ENCODE results near the gene FMOD. TPM values are rescaled to one million over a fixed set of nuclear protein-coding genes. Genes with fewer than 3 reads are reported as not detected.

Gene FMOD
- polyA plus RNA-seq, 2 donors = 1.7 to 4.4 TPM

- H3K36me3 ChIP-seq (ENCODE audit: control insufficient read depth in 2 of 2, insufficient read depth in 2 of 2, low read length in 1 of 2) = no peaks in the 10 kb centered on the region
- H3K27ac ChIP-seq (ENCODE audit: low read depth in 2 of 2, low read length in 1 of 2) = no peak overlapping the region
- no peaks in the 10 kb centered on the region for H3K9me3 ChIP-seq (ENCODE audit: control insufficient read depth in 2 of 2, insufficient read depth in 1 of 2, low read depth in 1 of 2, low read length in 1 of 2)
- 59 to 83% methylated on average over 7 of the region's 7 CpGs for WGBS, 2 donors
- no peak overlapping the region for H3K4me3 ChIP-seq (ENCODE audit: low read depth in 1 of 2, low read length in 2 of 2)
- H3K4me1 ChIP-seq (ENCODE audit: control insufficient read depth in 2 of 2, insufficient read depth in 2 of 2, low read length in 1 of 2) = peaks cover 8 to 12% of the 10 kb centered on the region in 2 donors
- H3K27me3 ChIP-seq (ENCODE audit: control insufficient read depth in 1 of 2, insufficient read depth in 2 of 2, low read length in 2 of 2) = no peaks in the 10 kb centered on the region
Measured at GRCh38 chr1:203328714-203329122, 22.2 kb downstream of the FMOD start.

DNA sequence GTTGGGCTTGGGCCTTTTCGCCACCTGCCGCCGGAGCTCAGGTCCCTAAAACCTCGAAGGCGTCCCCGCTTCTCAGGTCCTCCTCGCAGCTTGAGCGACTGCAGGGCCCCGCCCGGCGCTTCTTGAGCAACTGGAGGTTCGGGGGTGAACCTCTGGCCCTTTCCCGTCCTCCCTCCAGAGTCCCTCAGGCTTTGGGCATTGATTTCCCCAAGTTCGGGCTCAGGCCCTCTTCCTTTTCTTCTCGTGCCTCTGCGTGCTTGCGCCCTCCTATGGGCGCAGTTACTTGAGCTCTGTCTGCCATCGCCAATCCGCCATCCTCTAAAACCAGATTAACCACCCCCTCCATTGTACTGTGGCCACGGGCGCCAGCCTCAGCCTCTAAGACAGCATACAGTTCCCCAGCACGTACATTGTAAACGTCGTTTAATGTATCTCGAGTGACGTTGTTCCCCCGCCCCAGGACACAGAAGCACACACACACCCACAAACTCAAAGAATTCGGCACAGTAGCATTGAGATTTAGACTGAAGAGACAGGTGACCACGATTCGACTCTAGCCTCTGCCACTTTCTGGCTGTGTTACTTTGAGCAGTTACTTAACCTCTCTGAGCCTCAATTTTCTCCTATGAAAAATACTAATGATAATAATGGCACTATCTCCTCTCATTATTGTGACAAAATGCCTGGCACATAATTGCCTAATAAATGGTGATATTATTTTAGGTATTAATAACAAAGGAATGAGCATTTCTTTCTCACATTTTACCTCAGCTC, 23.1 kb downstream of the FMOD start:
- 4 to 5% methylated on average over 23 to 31 of the region's 31 CpGs for WGBS, 2 donors
- H3K36me3 ChIP-seq (ENCODE audit: control insufficient read depth in 2 of 2, insufficient read depth in 2 of 2, low read length in 1 of 2) = no peaks in the 10 kb centered on the region
- peaks cover 8 to 12% of the 10 kb centered on the region in 2 donors for H3K4me1 ChIP-seq (ENCODE audit: control insufficient read depth in 2 of 2, insufficient read depth in 2 of 2, low read length in 1 of 2)
- H3K27me3 ChIP-seq (ENCODE audit: control insufficient read depth in 1 of 2, insufficient read depth in 2 of 2, low read length in 2 of 2) = no peaks in the 10 kb centered on the region
- no peaks in the 10 kb centered on the region for H3K9me3 ChIP-seq (ENCODE audit: control insufficient read depth in 2 of 2, insufficient read depth in 1 of 2, low read depth in 1 of 2, low read length in 1 of 2)
- H3K27ac ChIP-seq (ENCODE audit: low read depth in 2 of 2, low read length in 1 of 2) = peak overlapping the region; percentile 96 to 97
- H3K4me3 ChIP-seq (ENCODE audit: low read depth in 1 of 2, low read length in 2 of 2) = peak overlapping the region; percentile 33 to 52

GRCh38 chr1:203326830-203327683, 23.9 kb downstream of the FMOD start:
- no peaks in the 10 kb centered on the region for H3K36me3 ChIP-seq (ENCODE audit: control insufficient read depth in 2 of 2, insufficient read depth in 2 of 2, low read length in 1 of 2)
- 4 to 5% methylated on average over 42 to 49 of the region's 49 CpGs for WGBS, 2 donors
- H3K27ac ChIP-seq (ENCODE audit: low read depth in 2 of 2, low read length in 1 of 2) = peak overlapping the region; percentile 96 to 97
- H3K4me1 ChIP-seq (ENCODE audit: control insufficient read depth in 2 of 2, insufficient read depth in 2 of 2, low read length in 1 of 2) = peaks cover 8 to 12% of the 10 kb centered on the region in 2 donors
- H3K27me3 ChIP-seq (ENCODE audit: control insufficient read depth in 1 of 2, insufficient read depth in 2 of 2, low read length in 2 of 2) = no peaks in the 10 kb centered on the region
- peak overlapping the region; percentile 49 to 52 for H3K4me3 ChIP-seq (ENCODE audit: low read depth in 1 of 2, low read length in 2 of 2)
- no peaks in the 10 kb centered on the region for H3K9me3 ChIP-seq (ENCODE audit: control insufficient read depth in 2 of 2, insufficient read depth in 1 of 2, low read depth in 1 of 2, low read length in 1 of 2)

GRCh38 chr1:203325418-203326091, 25.4 kb downstream of the FMOD start:
- Histone ChIP-seq H3K27ac (ENCODE audit: low read depth in 2 of 2, low read length in 1 of 2) (peak overlapping the region; percentile 47 to 50), H3K9me3 (ENCODE audit: control insufficient read depth in 2 of 2, insufficient read depth in 1 of 2, low read depth in 1 of 2, low read length in 1 of 2) (no peaks in the 10 kb centered on the region), H3K36me3 (ENCODE audit: control insufficient read depth in 2 of 2, insufficient read depth in 2 of 2, low read length in 1 of 2) (no peaks in the 10 kb centered on the region), H3K27me3 (ENCODE audit: control insufficient read depth in 1 of 2, insufficient read depth in 2 of 2, low read length in 2 of 2) (no peaks in the 10 kb centered on the region), H3K4me3 (ENCODE audit: low read depth in 1 of 2, low read length in 2 of 2) (no peak overlapping the region), H3K4me1 (ENCODE audit: control insufficient read depth in 2 of 2, insufficient read depth in 2 of 2, low read length in 1 of 2) (peaks cover 13 to 17% of the 10 kb centered on the region in 2 donors)
- 47 to 56% methylated on average over 13 of the region's 13 CpGs for WGBS, 2 donors

- no peaks in the 10 kb centered on the region for H3K36me3 ChIP-seq (ENCODE audit: control insufficient read depth in 2 of 2, insufficient read depth in 2 of 2, low read length in 1 of 2)
- no peak overlapping the region for H3K4me3 ChIP-seq (ENCODE audit: low read depth in 1 of 2, low read length in 2 of 2)
- H3K27ac ChIP-seq (ENCODE audit: low read depth in 2 of 2, low read length in 1 of 2) = peak overlapping the region; percentile 47 to 50
- 45 to 56% methylated on average over 5 of the region's 5 CpGs for WGBS, 2 donors
- no peaks in the 10 kb centered on the region for H3K9me3 ChIP-seq (ENCODE audit: control insufficient read depth in 2 of 2, insufficient read depth in 1 of 2, low read depth in 1 of 2, low read length in 1 of 2)
- no peaks in the 10 kb centered on the region for H3K27me3 ChIP-seq (ENCODE audit: control insufficient read depth in 1 of 2, insufficient read depth in 2 of 2, low read length in 2 of 2)
- H3K4me1 ChIP-seq (ENCODE audit: control insufficient read depth in 2 of 2, insufficient read depth in 2 of 2, low read length in 1 of 2) = peaks cover 13 to 16% of the 10 kb centered on the region in 2 donors
Measured at GRCh38 chr1:203325026-203325417, 25.9 kb downstream of the FMOD start.

- H3K4me3 ChIP-seq (ENCODE audit: low read depth in 1 of 2, low read length in 2 of 2) = no peak overlapping the region
- H3K36me3 ChIP-seq (ENCODE audit: control insufficient read depth in 2 of 2, insufficient read depth in 2 of 2, low read length in 1 of 2) = no peaks in the 10 kb centered on the region
- peak overlapping the region; percentile 45 to 47 for H3K27ac ChIP-seq (ENCODE audit: low read depth in 2 of 2, low read length in 1 of 2)
- H3K4me1 ChIP-seq (ENCODE audit: control insufficient read depth in 2 of 2, insufficient read depth in 2 of 2, low read length in 1 of 2) = peaks cover 13 to 16% of the 10 kb centered on the region in 2 donors
- H3K27me3 ChIP-seq (ENCODE audit: control insufficient read depth in 1 of 2, insufficient read depth in 2 of 2, low read length in 2 of 2) = no peaks in the 10 kb centered on the region
- WGBS, 2 donors = 73 to 80% methylated on average over 15 of the region's 15 CpGs
- no peaks in the 10 kb centered on the region for H3K9me3 ChIP-seq (ENCODE audit: control insufficient read depth in 2 of 2, insufficient read depth in 1 of 2, low read depth in 1 of 2, low read length in 1 of 2)
Measured at GRCh38 chr1:203324105-203325025, 26.6 kb downstream of the FMOD start.

DNA sequence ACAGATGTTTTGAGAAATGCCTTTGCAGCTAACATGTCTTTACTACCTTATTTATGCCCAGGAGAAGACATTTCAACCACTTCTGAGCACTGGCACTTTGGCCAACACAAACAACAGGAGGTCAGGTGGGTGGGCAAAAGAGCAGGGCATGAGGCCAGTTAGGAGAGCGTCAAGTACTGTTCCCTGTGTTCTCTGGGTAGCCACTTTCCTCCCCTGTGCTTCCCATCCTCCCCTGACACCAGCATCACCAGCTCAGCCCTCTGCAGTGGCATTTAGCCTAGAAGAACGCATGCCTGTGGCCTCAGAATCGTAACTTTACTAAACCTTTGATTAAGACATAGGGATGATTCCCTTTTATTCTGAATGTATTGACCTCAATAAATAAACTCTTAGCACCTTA, 27.3 kb downstream of the FMOD start:
- no peak overlapping the region for H3K4me3 ChIP-seq (ENCODE audit: low read depth in 1 of 2, low read length in 2 of 2)
- no peaks in the 10 kb centered on the region for H3K36me3 ChIP-seq (ENCODE audit: control insufficient read depth in 2 of 2, insufficient read depth in 2 of 2, low read length in 1 of 2)
- no peaks in the 10 kb centered on the region for H3K27me3 ChIP-seq (ENCODE audit: control insufficient read depth in 1 of 2, insufficient read depth in 2 of 2, low read length in 2 of 2)
- peak overlapping the region in 1 of 2 donors; percentile 45 for H3K27ac ChIP-seq (ENCODE audit: low read depth in 2 of 2, low read length in 1 of 2)
- no peaks in the 10 kb centered on the region for H3K9me3 ChIP-seq (ENCODE audit: control insufficient read depth in 2 of 2, insufficient read depth in 1 of 2, low read depth in 1 of 2, low read length in 1 of 2)
- 60 to 75% methylated on average over 3 of the region's 3 CpGs for WGBS, 2 donors
- peaks cover 13% of the 10 kb centered on the region in 2 donors for H3K4me1 ChIP-seq (ENCODE audit: control insufficient read depth in 2 of 2, insufficient read depth in 2 of 2, low read length in 1 of 2)

DNA sequence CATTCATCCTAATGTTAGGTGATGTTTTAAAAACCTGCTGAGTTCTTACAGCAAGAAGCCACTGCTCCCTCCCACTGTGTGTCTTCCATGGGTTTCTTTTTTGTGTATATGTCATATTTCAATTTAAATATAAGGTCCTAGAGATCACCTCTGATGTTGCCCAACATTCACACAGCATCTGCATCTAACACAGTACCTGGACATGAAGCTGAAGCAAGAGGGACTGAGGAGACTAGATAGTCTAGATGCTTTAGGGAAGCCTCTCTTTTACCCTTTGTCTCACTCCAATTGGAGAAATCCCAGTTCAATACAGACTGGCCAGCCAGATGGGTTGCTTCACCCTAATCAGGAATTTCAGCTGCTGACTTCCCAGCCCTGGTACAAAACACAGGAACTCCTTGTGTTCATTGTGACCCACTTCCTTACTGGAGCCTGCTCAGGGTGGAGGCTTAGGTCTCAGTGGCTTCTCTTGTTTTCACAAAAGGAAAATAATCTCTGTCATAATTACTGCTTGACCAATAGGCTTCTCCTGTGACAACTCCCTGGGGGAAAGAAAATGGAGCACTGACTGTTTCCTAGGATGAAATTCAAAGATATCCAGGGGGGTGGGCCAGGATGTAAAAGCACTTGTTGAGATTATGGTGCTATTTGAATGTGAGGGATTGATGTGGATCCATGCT, 28.3 kb downstream of the FMOD start:
- Histone ChIP-seq H3K4me3 (ENCODE audit: low read depth in 1 of 2, low read length in 2 of 2) (no peak overlapping the region), H3K27ac (ENCODE audit: low read depth in 2 of 2, low read length in 1 of 2) (peak overlapping the region in 1 of 2 donors; percentile 70), H3K27me3 (ENCODE audit: control insufficient read depth in 1 of 2, insufficient read depth in 2 of 2, low read length in 2 of 2) (no peaks in the 10 kb centered on the region), H3K36me3 (ENCODE audit: control insufficient read depth in 2 of 2, insufficient read depth in 2 of 2, low read length in 1 of 2) (no peaks in the 10 kb centered on the region), H3K9me3 (ENCODE audit: control insufficient read depth in 2 of 2, insufficient read depth in 1 of 2, low read depth in 1 of 2, low read length in 1 of 2) (no peaks in the 10 kb centered on the region), H3K4me1 (ENCODE audit: control insufficient read depth in 2 of 2, insufficient read depth in 2 of 2, low read length in 1 of 2) (peaks cover 13% of the 10 kb centered on the region in 2 donors)

Measured in esophagus (tissue), 2 donors.